HepG2 (cell line): Measurements from ENCODE around the gene HARBI1. TPM values are rescaled to one million over a fixed set of nuclear protein-coding genes. Genes with fewer than 3 reads are reported as not detected.

Source experiments
- CCDC6 ChIP-seq: sonication (generic); formaldehyde crosslinking; IDR thresholded peaks from 2 replicates; pipeline ENCODE4 v1.8.1; 2022; ENCODE audit warnings: mild to moderate bottlenecking, missing genetic modification reagents, moderate library complexity
- ELF4 ChIP-seq: sonication (generic); formaldehyde crosslinking; IDR thresholded peaks from 2 replicates; pipeline ENCODE4 v1.5.0; 2020; ENCODE audit warnings: missing genetic modification reagents, mild to moderate bottlenecking, moderate library complexity, borderline replicate concordance
- ETV5 ChIP-seq: IDR thresholded peaks from 2 replicates; pipeline ENCODE4 v1.6.1; 2018; ENCODE audit warnings: missing biosample characterization, missing genetic modification reagents, inconsistent platforms, borderline replicate concordance
- IKZF1 ChIP-seq: fragments of 450-650 bp; IDR thresholded peaks from 2 replicates; pipeline ENCODE4 v1.7.1; 2016
- NCOA2 ChIP-seq: sonication (generic); formaldehyde crosslinking; IDR thresholded peaks from 2 replicates; pipeline ENCODE4 v1.8.0; 2022; ENCODE audit warnings: inconsistent platforms
- NFIB ChIP-seq: sonication (generic); formaldehyde crosslinking; IDR thresholded peaks from 2 replicates; pipeline ENCODE4 v1.9.0; 2021; ENCODE audit warnings: missing genetic modification reagents, mild to moderate bottlenecking, borderline replicate concordance
- SALL1 ChIP-seq: sonication (generic); formaldehyde crosslinking; IDR thresholded peaks from 2 replicates; pipeline ENCODE4 v1.8.0; 2022; ENCODE audit warnings: mild to moderate bottlenecking, missing genetic modification reagents
- STAG1 ChIP-seq: sonication (generic); formaldehyde crosslinking; IDR thresholded peaks from 2 replicates; pipeline ENCODE4 v1.4.0; 2020; ENCODE audit warnings: missing genetic modification reagents
- TOE1 ChIP-seq: sonication (generic); formaldehyde crosslinking; IDR thresholded peaks from 2 replicates; pipeline ENCODE4 v1.4.0; 2020; ENCODE audit warnings: mild to moderate bottlenecking, missing genetic modification reagents
- U2AF1 ChIP-seq: fragments of 200-400 bp; formaldehyde crosslinking; optimal IDR thresholded peaks from 2 replicates; pipeline ENCODE3; 2017; ENCODE audit warnings: mild to moderate bottlenecking, low read depth, low read length
- ZKSCAN5 ChIP-seq: sonication (generic); formaldehyde crosslinking; IDR thresholded peaks from 2 replicates; pipeline ENCODE4 v1.5.1; 2020; ENCODE audit warnings: mild to moderate bottlenecking, missing genetic modification reagents
- ZNF543 ChIP-seq: sonication (generic); formaldehyde crosslinking; IDR thresholded peaks from 2 replicates; pipeline ENCODE4 v1.4.0; 2020; ENCODE audit warnings: mild to moderate bottlenecking, missing genetic modification reagents
- ZNF678 ChIP-seq: sonication (generic); formaldehyde crosslinking; IDR thresholded peaks from 2 replicates; pipeline ENCODE4 v1.4.0; 2020; ENCODE audit warnings: mild to moderate bottlenecking, missing genetic modification reagents
- polyA plus RNA-seq, 8 experiments: library from polyadenylated mRNA; depleted of rRNA in 3 of 8; stranded (reverse) in 7 of 8; unstranded in 1 of 8; fragments of >200 nt; fragmentation: Illumina TruSeq in 4 of 8; extraction: Trizol in 4 of 8; gene quantifications; 2 replicates each; pipeline versions ENCODE4 v1.2.1 to v1.2.3, GENCODE V29; 2011 to 2016; ENCODE audit warnings: low read depth in 4 of 8, missing spikeins in 1 of 8, mixed read lengths in 1 of 8; ENCODE audit not compliant: insufficient read depth in 1 of 8
- total RNA-seq, 5 experiments: library from RNA; depleted of rRNA; stranded (reverse); fragments of >200 nt; fragmentation: Illumina TruSeq; extraction: Trizol; gene quantifications; 2 replicates each; pipeline ENCODE4 v1.2.3, GENCODE V29; 2016; ENCODE audit warnings: low read depth in 1 of 5
- TF ChIP-seq, protein P1 (sequence below): sonication (generic); formaldehyde crosslinking; IDR thresholded peaks from 2 replicates; pipeline ENCODE4 v1.4.0; 2020; ENCODE audit warnings: low read depth, missing genetic modification reagents
- TF ChIP-seq, protein P2 (sequence below): sonication (generic); formaldehyde crosslinking; IDR thresholded peaks from 2 replicates; pipeline ENCODE4 v1.8.0; 2022; ENCODE audit warnings: missing genetic modification reagents, mild to moderate bottlenecking, moderate library complexity, borderline replicate concordance
- TF ChIP-seq, protein P3 (sequence below): sonication (generic); formaldehyde crosslinking; conservative IDR thresholded peaks from 2 replicates; pipeline ENCODE4 v1.8.0; 2022; ENCODE audit warnings: mild to moderate bottlenecking, moderate library complexity, missing genetic modification reagents
- TF ChIP-seq, protein P4 (sequence below): sonication (generic); formaldehyde crosslinking; IDR thresholded peaks from 2 replicates; pipeline ENCODE4 v1.9.0; 2021; ENCODE audit warnings: missing genetic modification reagents, borderline replicate concordance
- TF ChIP-seq, protein P5 (sequence below): sonication (generic); formaldehyde crosslinking; IDR thresholded peaks from 2 replicates; pipeline ENCODE4 v1.5.1; 2020; ENCODE audit warnings: missing genetic modification reagents, mild to moderate bottlenecking, borderline replicate concordance

HARBI1 gene
- total and polyA plus RNA-seq, 2 of the 13 experiments (the other 11 are each of a cell fraction or from before 2014, with no cell fraction given), result 2.5 to 4.8 TPM

DNA sequence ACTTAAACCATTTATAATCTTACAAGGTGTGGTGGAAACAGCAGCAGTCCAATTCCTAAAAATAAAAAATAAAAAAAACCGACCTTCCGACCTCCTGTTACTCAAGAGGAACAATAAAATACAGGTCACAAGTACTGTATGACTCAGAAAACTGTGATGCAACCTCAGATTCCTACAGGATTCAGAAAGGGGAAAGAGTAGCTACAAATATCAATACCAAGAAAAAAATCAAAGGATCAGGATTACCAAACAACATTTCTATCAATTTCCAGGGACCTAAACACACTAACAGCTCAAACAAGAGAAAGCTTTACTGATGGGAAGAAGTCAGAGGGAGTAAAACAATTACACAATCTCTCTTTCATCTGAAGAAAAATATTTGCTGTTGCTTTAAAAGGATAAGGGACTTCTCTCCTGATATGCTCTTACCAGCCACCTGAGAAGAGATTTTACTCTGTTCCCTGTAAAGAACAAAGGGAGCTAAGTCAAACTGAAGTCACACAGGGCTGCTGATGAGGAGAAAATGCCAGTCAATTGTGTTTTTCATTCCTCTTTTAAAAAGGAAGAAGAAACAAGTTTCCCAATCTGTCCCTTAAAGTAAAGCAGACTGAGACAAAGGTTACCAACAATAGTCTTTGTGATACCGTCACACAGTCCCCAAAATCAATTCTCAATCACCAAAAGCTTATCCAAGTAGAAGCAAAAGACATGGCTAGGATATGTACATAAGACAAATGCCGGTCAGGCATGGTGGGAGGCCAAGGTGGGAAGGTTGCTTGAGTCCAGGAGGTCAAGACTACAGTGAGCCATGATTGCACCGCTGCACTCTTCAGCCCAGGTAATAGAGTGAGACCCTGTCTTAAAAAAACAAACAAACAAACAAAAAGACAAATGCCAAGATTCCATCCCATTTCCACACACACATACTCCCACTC lies 62.5 kb downstream of the HARBI1 start (continued):
- TF ChIP-seq, protein P1, sequence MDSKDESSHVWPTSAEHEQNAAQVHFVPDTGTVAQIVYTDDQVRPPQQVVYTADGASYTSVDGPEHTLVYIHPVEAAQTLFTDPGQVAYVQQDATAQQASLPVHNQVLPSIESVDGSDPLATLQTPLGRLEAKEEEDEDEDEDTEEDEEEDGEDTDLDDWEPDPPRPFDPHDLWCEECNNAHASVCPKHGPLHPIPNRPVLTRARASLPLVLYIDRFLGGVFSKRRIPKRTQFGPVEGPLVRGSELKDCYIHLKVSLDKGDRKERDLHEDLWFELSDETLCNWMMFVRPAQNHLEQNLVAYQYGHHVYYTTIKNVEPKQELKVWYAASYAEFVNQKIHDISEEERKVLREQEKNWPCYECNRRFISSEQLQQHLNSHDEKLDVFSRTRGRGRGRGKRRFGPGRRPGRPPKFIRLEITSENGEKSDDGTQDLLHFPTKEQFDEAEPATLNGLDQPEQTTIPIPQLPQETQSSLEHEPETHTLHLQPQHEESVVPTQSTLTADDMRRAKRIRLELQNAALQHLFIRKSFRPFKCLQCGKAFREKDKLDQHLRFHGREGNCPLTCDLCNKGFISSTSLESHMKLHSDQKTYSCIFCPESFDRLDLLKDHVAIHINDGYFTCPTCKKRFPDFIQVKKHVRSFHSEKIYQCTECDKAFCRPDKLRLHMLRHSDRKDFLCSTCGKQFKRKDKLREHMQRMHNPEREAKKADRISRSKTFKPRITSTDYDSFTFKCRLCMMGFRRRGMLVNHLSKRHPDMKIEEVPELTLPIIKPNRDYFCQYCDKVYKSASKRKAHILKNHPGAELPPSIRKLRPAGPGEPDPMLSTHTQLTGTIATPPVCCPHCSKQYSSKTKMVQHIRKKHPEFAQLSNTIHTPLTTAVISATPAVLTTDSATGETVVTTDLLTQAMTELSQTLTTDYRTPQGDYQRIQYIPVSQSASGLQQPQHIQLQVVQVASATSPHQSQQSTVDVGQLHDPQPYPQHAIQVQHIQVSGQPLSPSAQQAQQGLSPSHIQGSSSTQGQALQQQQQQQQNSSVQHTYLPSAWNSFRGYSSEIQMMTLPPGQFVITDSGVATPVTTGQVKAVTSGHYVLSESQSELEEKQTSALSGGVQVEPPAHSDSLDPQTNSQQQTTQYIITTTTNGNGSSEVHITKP (CRISPR knock-in tag), result peak; percentile 14; the same call in 1 of the 2 replicates
- TF ChIP-seq NFIB (CRISPR knock-in tag) (no peak), SALL1 (CRISPR knock-in tag) (peak; percentile 29; the same call in 1 of the 2 replicates), STAG1 (CRISPR knock-in tag) (no peak), ELF4 (CRISPR knock-in tag) (0 out of 2 replicates have a peak, but pooled peaks have one; percentile 25), U2AF1 (no peak), TOE1 (no peak; the same call in 1 of the 2 replicates), ETV5 (CRISPR knock-in tag) (peak; percentile 55; the same call in 1 of the 2 replicates), ZNF678 (CRISPR knock-in tag) (no peak), IKZF1 (no peak), ZNF543 (CRISPR knock-in tag) (peak; percentile 63; the same call in 1 of the 2 replicates), ZKSCAN5 (no peak), NCOA2 (CRISPR knock-in tag) (peak; percentile 99), CCDC6 (CRISPR knock-in tag) (peak; percentile 33; the same call in 1 of the 2 replicates)
- TF ChIP-seq, protein P2, sequence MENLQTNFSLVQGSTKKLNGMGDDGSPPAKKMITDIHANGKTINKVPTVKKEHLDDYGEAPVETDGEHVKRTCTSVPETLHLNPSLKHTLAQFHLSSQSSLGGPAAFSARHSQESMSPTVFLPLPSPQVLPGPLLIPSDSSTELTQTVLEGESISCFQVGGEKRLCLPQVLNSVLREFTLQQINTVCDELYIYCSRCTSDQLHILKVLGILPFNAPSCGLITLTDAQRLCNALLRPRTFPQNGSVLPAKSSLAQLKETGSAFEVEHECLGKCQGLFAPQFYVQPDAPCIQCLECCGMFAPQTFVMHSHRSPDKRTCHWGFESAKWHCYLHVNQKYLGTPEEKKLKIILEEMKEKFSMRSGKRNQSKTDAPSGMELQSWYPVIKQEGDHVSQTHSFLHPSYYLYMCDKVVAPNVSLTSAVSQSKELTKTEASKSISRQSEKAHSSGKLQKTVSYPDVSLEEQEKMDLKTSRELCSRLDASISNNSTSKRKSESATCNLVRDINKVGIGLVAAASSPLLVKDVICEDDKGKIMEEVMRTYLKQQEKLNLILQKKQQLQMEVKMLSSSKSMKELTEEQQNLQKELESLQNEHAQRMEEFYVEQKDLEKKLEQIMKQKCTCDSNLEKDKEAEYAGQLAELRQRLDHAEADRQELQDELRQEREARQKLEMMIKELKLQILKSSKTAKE (CRISPR knock-in tag), result no peak; the same call in 1 of the 2 replicates
- TF ChIP-seq, protein P3, sequence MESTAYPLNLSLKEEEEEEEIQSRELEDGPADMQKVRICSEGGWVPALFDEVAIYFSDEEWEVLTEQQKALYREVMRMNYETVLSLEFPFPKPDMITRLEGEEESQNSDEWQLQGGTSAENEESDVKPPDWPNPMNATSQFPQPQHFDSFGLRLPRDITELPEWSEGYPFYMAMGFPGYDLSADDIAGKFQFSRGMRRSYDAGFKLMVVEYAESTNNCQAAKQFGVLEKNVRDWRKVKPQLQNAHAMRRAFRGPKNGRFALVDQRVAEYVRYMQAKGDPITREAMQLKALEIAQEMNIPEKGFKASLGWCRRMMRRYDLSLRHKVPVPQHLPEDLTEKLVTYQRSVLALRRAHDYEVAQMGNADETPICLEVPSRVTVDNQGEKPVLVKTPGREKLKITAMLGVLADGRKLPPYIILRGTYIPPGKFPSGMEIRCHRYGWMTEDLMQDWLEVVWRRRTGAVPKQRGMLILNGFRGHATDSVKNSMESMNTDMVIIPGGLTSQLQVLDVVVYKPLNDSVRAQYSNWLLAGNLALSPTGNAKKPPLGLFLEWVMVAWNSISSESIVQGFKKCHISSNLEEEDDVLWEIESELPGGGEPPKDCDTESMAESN (CRISPR knock-in tag), result no peak
- TF ChIP-seq, protein P4, sequence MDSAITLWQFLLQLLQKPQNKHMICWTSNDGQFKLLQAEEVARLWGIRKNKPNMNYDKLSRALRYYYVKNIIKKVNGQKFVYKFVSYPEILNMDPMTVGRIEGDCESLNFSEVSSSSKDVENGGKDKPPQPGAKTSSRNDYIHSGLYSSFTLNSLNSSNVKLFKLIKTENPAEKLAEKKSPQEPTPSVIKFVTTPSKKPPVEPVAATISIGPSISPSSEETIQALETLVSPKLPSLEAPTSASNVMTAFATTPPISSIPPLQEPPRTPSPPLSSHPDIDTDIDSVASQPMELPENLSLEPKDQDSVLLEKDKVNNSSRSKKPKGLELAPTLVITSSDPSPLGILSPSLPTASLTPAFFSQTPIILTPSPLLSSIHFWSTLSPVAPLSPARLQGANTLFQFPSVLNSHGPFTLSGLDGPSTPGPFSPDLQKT (CRISPR knock-in tag), result no peak
- TF ChIP-seq, protein P5, sequence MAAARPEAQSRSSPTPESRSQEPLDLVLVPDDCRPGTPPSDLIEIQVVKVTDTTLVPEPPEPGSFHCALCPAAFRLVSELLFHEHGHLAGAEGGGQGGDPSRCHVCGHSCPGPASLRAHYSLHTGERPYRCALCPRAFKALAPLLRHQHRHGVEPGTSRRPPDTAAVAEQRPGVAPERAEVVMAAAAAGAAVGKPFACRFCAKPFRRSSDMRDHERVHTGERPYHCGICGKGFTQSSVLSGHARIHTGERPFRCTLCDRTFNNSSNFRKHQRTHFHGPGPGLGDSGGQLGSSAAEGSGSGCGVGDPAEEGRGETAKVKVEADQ (CRISPR knock-in tag), result peak; percentile 76; the same call in 1 of the 2 replicates
